HG02759 (cell line): ENCODE data around the gene NKX6-2.
"Not testable (repeated sequence)": the region's sequence is repeated elsewhere in the genome, so short reads cannot be mapped to it uniquely, and the experiment has no call there.

ENCODE experiments used
- ATAC-seq: cut with Tn5 transposase; IDR thresholded peaks from one replicate; pipeline ENCODE4 v1.9.1; 2021; ENCODE audit warnings: mild to moderate bottlenecking, moderate library complexity; ENCODE audit not compliant: unreplicated experiment

The NKX6-2 gene

DNA sequence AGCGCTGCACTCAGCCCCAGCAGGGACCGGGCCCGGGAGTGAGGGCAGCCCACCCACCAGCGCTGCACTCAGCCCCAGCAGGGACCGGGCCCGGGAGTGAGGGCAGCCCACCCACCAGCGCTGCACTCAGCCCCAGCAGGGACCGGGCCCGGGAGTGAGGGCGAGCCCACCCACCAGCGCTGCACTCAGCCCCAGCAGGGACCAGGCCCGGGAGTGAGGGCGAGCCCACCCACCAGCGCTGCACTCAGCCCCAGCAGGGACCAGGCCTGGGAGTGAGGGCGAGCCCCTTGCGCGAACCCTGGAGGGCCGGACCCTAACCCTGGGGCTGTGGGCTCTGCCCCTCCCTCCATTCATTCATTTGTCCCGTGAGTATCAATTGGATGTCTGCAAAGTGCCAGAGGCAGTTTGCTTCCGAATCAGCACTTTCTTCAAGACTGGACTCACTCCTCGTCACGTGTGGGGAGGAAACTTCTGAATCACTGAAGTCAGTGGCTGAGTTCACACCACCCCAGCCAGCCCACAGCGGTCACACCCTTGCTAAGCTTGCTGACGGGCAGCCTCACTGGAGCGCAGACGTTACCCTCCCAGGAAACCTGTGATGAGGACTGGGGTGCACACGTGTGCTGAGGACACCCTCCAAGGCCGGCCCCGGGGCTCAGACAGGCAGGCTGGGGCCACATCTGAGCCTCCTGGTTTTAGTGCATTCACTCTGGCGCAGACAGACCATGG lies 42.6 kb downstream of the NKX6-2 start:
- not testable (repeated sequence) for ATAC-seq

DNA sequence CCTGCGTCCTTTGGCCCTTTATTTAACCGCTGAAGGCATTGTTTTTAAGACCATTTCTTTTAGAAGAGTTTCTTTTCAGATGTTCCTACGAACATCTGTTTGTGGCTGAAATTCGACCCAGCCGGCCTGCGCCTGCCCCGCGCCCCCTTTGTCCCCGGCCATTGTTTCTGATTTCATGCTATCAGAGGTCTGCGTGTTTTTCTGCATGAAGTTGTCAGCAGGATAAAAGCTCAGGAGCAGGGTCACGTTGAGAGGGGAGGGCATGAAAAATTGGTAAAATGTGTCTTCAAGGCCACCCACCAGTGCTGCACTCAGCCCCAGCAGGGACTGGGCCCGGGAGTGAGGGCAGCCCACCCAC lies 43.1 kb downstream of the NKX6-2 start:
- no peak for ATAC-seq

DNA sequence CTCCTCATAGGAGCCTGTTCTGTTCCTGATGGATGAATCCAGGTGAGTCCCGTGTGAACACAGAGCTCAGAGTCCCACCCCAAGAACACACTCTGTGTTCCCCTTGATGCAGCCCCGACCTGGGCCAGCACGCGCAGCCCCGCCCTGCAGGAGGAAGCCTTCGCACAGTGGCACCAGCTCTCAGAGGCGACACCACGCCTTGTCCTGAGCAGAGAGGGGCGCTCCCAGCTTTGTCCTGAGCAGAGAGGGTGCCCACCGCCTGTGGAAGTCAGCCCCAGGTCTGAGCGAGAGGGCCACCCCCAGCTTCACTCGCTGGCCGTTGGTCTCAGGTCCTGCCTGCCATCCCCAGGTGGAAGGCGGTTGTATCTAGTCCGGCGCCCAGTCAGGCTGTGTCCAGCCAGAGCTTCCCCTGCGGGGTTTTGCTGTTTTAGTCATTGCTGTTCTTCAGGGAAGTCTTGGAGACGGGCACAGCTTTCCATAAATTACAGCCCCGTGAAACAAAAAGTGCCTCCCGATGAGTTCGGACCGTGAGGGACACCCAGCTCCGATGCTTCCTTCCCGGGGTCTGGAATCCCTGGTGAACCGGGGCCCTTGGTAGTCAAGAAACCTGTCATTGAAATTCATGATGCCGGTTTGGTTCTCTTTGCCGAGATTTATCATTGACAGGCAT lies 43.6 kb downstream of the NKX6-2 start:
- ATAC-seq = no peak

DNA sequence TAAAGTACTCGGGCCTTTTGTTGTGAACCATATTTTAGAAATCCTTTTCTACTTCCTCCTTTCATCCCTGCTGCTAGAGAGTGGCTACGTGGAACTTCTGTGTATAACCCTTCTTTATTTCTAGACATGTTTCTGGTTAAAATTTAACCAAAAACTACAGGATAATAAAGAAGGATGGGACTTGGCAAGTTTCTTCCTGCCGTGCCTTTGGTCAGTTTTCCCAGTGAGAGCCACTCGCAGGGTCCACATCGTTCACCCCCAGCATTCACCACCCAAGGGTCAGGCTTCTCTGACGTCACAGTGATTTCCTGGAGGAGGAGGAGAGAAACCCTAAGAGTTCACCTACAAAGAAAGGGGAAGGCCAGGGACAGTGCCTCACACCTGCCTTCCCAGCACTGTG lies 45.4 kb downstream of the NKX6-2 start:
- no peak for ATAC-seq

DNA sequence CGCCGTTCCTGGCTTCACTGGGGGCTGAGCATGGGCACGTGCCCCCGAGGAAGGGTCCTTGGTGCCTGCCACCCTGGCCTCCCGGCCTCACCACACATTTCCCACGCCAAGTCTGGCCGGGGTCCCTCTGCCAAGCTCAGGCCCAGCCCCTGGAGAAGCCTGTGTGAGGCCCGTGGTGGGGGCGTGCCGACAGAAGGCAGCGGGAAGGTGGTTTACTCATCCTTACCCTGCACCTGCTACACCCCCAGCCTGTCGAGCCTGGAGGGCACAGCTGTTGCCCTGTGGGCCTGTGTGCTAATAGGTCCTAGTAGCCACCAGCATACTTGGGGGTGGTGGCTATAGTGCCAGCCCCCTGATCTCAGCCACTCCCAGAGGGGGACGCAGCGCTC lies 46.7 kb downstream of the NKX6-2 start:
- no peak for ATAC-seq

DNA sequence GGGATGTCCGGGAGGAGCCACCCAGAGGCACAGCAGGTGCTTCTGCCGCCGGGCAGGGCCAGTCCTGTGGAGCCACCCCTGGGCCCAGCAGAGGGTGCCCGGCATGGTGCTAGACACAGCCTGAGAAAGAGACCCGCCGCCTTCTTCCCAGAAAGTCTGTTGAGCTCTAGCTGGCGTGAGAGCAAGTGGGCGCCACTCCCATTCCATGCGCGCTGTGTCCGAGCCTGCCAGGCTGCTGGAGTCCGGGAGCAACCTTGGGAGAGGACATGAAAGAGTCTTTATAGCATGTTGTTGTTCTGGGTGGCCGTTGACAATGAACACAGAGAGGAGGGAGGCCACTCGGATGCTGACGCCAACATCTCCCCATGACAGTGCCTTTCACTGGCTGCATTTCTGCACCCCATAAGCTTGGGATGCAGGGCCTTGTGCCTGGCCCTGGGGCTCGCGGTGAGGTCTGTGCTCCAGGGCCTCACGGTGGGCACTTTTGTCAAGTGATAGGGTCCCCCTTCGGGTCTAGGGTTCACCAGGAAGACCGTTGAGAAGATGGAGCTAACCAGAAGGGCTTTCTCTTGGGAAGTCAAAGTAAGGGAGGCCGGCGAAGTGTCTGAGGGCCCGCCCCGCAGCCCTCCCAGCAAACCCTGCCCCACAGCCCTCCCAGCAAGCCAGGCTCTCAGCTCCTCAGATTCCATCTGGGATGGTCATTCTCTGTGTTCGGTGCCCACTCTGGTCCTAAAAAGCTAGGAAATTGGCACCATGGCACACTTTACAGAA lies 47.3 kb downstream of the NKX6-2 start:
- ATAC-seq = no peak

DNA sequence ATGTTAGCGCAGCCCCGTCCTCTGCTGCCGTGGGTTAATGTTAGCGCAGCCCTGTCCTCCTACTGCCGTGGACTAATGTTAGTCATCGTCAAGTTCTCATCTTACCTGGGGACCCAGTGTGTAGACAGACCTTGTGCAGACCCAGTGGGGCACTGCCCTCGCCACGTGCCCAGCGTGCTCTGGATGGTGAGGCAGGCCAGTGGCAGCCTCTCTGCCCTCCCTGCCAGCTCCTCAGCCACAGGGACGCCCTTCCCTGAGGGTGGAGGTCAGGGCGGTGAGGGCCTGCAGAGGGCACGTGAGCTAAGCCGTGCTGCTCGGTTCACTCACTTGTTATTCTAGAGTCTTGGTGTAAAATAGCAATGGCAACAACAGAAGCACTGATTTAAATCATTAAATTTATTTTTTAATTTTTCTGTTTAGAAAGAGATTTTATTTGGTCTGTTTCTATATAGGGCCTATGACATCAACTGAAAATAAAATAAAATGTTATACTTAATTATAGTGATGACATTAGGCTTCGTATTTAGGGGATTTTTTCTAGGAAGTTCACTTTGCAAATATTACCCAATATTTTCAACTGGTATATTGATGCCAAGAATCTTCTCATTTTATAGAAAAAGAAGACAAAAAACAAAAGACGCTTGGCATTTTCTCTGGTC lies 48.4 kb downstream of the NKX6-2 start:
- ATAC-seq = no peak

DNA sequence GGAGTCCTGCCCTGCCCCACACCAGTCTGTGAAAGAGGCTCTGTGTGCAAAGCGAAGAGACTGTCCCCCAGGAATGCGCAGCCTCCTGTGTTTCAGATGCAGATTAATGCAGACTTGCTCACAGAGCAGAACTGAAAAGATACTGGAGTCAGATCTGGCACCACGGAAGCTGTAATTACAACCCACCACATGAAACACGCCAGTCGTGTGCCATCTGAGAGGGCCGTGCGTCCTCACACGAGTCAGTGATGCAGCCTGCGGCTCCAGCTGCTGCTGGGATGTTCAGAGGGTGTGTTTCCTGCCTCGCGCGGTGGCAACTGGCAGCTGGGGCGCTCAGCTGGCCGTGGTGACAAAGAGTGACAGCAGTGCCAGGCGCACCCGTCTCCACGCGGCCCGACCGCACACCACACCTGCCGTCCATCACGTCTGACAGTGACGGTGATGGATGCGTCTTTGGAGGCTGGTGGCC lies 50.0 kb downstream of the NKX6-2 start:
- ATAC-seq = no peak

DNA sequence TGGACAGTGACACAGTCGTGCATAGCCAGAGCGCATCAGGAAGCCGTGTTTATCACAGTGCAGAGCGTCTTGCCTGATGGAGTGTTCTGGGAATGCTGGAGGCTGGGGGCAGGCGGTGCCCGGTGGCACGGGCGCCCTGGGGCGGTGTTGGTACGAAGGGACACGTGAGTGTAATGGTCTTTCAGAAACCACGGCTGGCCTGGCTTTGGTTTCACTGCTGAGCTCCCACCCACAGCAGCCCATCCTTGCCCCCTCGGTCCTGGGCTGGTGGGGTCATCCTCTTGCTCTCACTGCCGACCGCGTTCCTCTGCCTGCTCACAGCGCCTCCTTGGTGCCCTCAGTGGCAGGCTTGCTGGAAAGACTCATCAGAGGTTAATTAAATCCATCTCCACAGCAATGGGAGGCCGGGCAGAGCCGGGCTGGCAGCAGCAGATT lies 50.6 kb downstream of the NKX6-2 start:
- ATAC-seq = no peak

DNA sequence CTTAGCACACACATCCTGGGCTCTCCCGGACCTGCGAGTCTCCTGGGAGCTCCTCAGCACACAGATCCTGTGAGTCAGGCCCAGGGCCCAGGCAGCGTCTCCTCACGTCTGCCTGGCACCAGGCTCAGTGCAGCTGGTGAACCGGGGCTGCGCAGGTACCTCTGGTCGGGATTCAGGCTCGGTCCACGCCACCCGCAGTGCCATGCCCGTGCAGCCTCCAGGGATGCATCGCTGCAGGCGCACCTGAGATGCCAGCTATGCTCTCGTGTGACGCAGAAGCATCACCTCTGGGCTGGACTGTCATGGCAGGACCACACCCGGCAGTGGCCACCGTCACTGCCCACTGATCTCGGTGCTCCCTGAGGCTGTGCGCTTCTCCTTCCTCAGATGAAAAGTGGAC lies 52.0 kb downstream of the NKX6-2 start:
- ATAC-seq = no peak
